ENCODE measurements around the gene DHX16.
"Not testable (repeated sequence)": the region's sequence is repeated elsewhere in the genome, so short reads cannot be mapped to it uniquely, and the experiment has no call there.

DHX16 gene
- total RNA-seq, result 57.0 to 104 reads per million in 2 donors

DNA sequence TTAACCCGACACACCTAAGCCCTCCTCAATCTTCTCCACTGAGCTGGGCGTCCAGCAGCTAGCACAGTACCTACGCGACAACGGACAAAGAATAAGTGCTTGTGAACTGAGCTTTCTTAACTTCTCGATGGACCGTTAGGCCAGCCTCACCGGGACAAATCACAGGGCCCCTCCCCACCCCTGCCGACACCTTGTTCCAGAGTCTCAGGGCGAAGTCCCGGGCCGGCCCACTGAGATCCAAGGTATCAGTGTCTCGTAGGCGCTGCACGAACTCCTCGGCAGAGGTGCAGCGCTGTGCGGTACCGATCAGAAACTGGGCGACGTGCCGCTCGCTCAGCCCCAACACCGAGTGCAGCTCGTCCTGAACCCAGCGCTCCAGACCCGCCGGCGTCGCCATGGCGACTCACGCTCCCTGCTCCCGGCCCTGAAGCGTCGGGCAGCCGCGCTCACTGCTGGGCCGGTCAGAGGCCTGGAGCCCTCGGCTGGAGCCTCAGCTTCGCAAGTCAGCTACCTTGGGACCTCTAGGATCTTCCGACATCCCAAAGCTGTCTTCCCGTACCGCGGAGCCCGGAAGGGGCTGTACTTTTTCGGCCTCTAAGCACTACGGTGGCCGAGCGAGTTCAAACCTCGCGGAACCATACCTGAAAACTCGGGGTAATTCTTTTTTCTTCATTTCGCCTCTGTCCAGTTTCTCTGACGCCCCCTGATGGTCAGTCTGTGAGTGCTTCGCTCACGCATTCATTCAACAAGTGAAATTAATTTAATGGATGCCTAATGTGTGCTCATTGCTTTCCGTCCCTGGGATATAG is at the start of gene DHX16:
Gene DHX16 (minus strand): TSS at position 562 of the 809 bp plus-strand sequence. CDS start 165 bp downstream, at position 397.
- peak; percentile 84 for DNase-seq

DNA sequence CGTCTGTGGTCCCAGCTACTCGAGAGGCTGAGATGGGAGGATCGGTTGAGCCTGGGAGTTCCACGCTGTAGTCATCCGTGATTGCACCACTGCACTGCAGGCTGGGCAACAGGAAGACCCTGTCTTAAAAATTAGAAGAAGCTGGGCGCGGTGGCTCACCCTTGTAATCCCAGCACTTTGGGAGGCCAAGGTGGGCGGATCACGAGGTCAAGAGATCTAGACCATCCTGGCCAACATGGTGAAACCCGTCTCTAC is 49.1 kb upstream of the DHX16 start:
- not testable (repeated sequence) for DNase-seq

DNA sequence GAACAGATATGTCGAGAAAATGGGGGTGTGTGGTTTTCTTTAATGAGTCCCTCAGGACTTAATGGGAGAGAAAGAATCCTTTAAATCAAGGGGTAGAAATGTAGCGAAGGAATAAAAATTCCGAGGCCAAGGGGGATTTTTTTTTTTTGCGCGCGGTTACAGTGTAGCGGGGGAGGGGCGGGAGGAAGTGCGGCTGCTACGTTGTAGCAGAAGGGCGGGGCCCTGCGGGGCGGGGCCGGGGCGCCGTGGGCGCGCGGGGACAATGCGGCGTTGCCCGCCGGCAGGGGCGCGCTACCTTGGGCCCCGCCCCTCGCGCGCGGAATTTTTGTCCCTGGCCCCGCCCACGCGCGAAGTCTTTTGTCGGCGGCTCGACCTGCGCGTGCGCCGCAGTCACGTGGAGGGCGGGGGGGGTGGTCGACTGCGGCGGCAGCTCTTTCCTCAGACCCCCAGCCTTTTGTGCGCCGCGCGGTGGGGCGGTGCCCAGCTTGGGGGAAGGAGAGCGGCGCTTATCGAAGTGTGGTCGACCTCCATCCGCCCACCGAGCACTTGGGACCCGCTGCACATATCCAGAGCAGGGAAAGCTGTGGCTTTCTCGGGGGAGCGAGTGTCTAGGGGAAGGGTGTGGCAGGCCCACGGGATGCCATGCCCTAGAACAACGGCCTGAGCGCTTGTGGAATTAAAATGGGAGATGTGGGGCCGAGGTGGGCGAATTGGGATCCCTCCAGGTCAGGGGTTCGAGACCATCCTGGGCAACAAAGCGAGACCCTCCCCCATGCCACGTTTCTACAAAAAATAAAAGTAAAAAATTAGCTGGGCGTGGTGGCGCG is 48.6 kb upstream of the DHX16 start:
- peak; percentile 94 for DNase-seq

DNA sequence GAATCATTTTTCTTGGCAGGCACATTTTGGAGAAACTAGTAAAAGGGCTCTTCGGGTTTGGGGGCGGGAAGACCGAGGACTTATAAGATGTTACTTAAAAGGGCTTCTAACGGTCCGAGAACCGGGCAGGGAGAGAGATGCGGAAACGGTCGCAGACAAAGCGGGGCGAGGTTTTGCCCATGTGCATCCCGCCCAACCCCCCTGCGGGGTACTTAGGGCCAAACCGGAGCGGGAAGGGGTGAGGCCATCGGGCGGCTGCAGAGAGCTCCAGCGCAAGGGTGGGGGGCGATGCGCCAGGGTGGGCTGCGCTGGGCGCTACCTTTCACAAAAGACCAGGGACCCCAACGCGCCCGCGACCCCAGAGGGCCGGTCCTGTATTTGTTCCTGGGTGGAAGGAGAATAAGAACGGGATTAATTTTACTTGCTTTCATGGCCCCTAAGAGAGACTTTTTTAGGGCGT is 48.0 kb upstream of the DHX16 start:
- DNase-seq, result peak; percentile 29

DNA sequence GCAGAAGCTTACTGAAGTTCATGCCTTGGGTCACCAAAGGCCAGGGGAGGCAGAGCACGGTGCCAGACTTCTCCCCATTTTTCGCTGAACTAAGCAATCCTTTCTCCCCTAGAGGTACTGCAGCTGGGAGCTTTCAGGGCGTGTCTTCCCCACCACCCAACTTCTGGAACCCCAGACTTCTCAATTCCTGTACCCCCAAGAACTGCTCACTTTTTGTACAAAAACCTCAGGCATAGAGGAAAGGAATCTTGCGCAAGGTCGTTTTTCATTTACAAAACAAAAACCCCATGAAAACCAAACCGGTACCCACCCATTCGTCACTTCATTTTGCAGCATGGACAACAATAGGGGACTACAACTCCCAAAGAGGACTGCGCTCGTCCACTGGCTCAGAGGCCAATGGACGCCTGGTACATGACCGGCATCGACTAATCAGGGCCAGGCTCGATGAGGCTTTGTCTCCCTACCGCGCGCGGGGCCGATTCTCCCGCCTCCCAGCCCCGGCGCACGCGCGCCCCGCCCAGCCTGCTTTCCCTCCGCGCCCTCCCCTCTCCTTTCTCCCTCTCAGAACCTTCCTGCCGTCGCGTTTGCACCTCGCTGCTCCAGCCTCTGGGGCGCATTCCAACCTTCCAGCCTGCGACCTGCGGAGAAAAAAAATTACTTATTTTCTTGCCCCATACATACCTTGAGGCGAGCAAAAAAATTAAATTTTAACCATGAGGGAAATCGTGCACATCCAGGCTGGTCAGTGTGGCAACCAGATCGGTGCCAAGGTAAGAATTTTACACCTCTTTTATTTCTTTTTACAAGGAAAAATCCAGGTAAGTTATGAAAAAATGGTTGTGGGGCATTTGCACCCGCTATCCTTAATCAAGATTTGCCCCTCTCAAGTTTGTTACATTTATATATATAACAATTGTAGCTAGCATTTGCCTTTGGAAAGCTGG is 47.3 kb upstream of the DHX16 start, which contains the start of gene TUBB:
Gene TUBB (plus strand): TSS at position 562 of the 947 bp plus-strand sequence. CDS start 155 bp downstream, at position 717.
- peak; percentile 91 for DNase-seq

DNA sequence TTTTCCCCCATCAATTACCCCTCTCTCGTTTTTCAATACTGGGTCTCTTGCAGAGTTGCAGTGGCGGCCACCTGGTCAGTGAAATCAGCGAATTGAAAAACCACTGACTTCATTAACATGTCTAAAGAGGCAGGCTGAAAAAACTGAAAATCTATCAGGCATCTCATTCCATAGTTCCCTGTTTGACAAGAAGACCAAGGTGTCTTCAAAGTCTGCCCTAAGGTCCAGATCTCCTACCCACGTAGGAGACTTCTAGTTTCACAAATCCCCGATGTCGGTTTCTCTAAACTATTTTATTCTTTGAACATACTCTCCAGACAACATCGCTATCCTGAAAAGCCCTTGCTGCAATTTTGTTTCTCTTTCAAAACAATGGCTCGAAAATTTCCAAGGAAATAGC is 46.5 kb upstream of the DHX16 start:
- no peak for DNase-seq

DNA sequence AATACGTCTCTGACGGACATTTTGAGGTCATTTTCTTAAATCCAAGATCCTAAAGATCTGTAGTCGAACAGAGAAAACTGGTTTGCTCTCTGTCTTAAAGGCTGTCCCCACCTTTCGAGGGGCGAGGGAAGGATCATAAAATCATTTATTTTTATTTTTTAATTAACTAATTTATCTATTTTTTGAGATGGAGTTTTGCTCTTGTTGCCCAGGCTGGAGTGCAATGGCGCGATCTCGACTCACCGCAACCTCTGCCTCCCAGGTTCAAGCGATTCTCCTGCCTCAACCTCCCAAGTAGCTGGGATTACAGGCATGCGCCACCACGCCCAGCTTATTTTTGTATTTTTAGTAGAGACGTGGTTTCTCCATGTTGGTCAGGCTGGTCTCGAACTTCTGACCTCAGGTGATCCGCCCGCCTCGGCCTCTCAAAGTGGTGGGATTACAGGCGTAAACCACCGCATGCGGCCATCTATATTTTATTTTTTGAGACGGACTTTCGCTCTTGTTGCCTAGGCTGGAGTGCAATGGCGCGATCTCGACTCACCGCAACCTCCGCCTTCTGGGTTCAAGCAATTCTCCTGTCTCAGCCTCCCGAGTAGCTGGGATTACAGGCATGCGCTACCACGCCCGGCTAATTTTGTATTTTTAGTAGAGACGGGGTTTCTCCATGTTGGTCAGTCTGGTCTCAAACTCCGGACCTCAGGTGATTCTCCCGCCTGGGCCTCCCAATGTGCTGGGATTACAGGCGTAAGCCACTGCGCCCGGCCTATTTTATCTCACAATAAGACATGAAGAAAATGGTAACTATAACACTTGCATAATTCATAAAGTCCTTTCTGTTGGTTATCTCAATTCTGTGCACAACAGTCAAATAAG is 45.3 kb upstream of the DHX16 start:
- DNase-seq, result not testable (repeated sequence)

DNA sequence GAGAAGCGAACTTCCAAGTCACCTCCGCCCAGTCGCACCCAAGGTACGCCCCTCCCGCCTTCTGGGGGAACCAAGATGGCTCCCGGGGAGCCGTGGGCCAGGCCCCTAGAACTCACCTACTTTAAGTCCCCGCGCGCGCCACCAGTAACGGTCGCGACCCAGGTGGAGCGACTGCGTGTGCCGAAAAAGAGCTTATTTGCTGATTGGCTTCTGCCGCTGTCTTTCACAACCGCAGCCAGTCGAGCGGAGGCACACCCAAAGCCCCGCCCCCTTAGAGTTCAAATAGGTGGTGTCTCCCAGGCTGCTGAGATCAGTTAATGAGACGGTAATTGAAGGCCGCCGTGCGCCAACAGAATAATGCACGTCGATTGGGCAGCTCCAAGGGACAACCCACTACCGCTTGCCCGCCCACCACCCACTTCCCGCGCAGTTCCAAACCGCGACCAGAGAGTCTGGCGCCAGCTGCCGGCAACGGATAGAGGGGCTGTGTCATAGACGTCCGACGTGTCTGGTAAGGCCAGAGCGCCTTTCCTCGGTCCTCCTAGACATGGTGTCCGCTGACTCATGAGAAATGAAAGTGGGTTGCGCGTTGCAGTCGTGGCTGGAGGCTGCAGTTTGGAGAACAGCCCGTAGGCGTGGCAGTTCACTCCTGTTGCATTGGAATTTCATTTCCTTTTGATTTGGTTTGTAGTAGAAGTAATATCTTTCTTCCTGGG is 44.5 kb upstream of the DHX16 start, which contains the start of gene MDC1:
Gene MDC1 (minus strand): TSS at position 153 of the 716 bp plus-strand sequence. CDS start 2,106 bp downstream, outside the sequence.
- peak; percentile 96 for DNase-seq

DNA sequence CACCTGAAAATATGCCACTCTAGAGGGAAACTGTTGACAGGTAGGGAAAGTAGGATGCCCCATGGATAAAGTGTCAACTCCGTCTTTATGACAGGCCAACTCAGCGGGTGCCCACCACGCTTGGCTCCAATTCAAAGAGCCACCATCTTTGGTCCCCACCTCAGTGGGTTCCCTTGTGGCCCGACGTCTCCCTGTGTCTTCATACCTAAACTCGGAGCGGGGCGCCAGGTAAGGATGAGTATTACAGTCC is 44.0 kb upstream of the DHX16 start:
- DNase-seq, result no peak

DNA sequence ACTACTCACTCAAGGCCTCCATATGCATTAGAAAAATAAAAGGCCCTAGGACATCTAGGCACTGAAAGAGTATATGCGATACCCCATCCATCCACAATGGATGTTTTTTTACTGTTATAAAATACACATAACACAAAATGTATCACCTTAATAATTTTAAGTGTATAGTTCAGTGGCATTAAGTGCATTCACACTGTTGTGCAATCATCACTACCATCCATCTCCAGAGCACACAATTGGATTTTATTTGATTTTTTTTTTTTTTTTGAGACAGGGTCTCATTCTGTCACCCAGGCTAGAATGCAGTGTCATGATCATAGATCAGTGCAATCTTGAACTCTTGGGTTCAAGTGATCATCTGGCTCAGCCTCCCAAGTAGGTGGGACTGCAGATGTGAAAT is 41.5 kb upstream of the DHX16 start:
- DNase-seq, result no peak

DNA sequence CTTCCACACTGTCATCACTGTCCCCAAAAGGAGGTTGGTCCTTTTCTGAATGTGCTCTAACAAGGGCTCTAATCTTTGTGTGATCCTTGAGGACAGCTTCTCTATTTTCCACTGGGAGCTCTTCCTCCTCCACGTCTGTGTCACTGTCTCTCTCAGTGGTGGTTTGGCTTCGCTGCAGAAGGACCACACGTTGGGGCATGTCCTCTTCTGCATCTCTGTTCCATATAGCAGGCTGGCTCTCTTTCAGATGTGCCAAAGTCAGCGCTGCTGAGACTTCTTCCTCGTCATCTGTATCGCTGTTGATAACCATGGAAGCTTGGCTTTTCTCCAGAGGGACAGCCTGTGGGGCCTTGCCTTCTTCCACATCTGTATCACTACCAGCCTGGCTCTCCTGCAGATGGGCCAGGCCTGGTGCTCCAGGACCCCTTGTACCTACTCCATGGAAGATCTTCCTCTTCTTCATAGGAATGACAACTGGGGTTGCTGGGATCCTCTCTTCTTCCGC is 39.7 kb upstream of the DHX16 start:
- DNase-seq, result no peak

DNA sequence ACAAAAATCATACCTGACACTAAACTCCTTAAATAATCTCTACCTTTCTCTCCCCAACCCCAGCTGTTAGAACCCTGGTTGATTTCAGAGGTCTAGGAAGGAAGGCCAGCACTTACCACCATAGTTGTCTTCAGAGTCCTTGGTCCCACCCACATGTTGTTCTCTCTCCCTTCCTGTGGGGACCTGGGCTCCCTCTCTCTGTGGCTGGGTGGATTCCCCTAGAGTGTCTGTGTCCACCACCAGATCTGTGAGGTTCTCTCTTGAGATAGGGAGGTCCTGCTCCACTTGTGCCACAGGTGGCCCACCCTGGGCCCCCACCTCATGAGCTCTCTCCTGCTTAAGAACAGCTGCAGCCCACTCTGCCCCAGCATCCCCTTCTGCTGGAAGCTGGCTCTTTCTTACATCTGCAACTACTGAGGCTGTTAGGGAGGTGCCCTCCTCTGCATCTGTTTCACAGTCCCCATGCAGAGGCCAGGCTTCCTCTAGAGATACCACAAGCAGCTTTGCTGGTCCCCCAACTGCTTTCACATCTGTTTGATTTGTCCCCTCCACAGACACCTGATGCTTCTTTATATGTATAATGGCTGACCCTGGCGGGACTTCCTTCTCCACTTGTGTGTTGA is 39.1 kb upstream of the DHX16 start:
- no peak for DNase-seq

DNA sequence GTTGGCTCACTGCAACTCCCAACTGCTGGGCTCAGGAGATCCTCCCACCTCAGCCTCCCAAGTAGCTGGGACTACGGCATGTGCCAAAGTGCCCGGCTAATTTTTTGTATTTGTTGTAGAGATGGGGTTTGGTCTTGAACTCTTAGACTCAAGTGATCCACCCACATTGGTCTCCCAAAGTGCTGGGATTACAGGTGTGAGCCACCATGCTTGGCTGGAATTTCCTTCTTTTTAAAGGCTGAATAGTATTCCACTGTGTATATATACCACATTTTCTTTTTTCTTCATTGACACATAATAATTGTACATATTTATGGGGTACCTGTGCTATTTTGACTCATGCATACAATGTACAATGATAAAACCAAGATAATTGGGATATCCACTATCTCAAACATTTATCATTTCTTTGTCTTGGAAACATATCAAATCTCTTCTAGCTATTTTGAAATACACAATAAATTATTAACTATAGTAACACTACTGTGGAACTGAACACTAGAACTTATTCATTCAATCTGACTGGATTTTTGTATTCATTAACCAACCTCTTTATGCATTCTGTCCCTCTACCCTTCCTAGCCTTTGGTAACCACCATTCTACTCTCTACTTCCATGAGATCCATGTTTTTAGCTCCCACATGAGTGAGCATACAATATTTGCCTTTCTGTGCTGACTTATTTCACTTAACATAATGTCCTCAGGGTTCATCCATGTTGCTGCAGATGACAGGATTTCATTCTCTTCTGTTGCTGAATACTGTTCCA is 36.5 kb upstream of the DHX16 start:
- no peak for DNase-seq

DNA sequence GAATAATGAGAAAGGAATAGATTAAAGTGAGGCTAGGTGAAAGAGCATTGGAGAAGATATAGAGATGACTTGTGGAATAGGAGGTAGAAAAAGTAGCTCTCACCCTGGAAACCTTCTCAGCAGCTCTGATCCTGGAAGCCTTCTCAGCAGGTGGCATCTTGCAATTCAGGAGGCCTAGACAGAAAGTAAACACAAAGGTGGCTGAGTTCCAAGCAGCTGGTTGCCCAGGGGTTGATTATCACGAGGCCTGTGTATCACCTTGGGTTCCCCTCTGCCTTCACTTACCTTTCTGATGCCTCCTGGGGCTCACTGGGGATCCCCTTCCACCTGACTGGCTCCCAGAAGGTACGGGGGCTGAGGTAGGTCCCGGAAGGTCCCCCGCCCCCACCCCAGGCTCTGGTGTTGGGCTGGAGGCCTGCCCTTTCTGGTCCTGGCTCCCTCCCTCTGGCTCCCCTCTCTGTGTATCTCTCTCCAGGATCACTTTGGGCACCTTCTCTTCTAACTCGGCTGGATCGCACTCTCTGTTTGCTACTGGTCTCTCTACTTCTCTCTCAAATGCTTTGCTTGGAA is 34.6 kb upstream of the DHX16 start:
- no peak for DNase-seq

DNA sequence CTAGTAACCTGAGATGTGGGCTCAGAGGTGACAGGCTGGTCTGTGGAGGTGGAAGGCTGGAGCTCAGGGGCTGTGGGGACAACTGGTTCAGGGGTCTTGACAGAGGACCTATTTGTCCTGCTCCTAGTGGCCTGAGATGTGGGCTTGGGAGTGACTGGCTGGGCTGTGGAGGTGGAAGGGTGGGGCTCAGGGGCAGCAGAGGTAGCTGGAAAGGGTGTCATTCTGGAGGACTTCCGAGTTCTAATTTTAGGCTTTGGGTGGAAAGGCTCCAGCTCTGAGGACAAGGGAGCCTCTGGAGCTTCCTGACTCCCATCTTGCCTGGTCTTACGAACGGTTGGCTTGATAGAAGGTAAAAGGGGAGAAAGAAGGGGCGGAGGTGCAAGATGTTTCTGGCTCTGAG is 32.8 kb upstream of the DHX16 start:
- DNase-seq, result no peak

DNA sequence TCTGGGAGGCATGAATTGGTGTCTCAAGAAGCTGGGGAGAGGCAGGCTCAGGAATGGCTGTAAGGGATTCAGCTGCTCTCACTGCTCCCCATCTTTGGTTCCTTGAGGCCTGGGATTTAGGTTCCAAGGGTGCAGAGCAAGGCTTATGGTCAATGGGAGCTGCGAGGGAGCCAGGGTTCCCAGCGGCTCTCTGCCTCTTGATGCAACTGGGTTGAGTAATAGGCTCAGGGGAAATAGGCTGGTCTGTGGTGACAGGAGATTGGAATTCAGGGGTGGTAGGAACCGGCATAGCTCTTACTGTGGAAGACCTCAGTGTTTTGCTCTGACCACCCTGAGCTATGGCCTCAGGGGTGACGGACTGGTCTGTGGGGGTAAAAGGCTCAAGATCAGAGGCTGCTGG is 31.0 kb upstream of the DHX16 start:
- DNase-seq, result no peak

DNA sequence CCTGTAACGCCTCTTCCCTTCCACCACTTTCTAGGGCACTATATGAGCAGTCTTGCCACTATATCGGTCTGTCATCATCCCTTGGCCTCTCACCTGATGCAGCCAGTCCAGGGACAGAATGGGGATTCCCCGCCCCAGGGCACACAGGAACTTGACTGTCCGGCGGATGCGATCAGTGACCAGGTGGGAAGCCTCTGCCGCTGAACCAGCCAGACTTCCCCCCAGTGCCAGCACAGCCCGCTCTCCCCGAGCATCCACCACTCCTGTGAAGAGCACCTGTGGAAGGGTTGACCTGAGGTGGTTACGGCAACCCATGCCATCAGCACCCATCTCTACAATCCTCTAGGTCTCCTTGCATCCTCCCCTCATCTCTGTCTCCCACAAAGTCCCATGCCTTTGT is 30.2 kb upstream of the DHX16 start:
- DNase-seq, result no peak

DNA sequence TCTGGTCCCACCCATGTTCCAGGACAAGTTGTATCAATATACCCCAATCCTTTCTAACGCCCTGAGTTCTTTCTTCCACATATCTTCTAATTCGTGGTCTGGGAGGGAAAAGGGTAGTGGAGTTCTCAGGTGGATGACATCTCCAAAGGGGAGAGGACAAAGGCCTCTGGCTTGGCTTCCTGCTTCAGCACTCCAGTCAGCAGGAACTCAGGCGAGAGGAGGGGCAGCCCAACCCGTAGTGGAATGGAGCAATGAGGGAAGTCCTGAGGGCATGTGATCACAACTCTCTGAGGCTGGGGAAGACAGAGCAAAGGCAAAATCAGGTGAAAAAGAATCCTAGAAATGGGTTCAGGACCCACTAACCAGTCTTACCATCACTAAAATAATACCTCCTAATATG is 27.5 kb upstream of the DHX16 start:
- no peak for DNase-seq

DNA sequence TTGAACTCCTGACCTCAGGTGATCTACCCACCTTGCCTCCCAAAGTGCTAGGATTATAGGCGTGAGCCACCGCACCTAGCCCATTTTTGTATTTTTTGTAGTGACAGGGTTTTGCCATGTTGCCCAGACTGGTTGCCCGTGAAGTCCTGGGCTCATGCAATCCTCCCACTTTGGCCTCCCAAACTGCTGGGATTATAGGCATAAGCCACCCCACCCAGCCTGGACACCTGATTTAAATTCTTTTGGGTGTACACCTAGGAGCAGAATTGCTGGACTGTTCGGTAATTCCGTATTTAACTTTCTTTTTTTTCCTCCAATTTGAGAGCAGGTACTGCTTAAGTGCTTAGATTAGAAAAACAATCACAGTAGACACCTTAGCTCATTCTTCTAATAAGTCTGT is 23.6 kb upstream of the DHX16 start:
- no peak for DNase-seq
